GM18517 (cell line): ENCODE results near the gene TBC1D1.

Source experiments
- ATAC-seq: cut with Tn5 transposase; IDR thresholded peaks from one replicate; pipeline ENCODE4 v1.9.1; 2021; ENCODE audit warnings: mild to moderate bottlenecking, moderate library complexity; ENCODE audit not compliant: unreplicated experiment

The TBC1D1 gene

DNA sequence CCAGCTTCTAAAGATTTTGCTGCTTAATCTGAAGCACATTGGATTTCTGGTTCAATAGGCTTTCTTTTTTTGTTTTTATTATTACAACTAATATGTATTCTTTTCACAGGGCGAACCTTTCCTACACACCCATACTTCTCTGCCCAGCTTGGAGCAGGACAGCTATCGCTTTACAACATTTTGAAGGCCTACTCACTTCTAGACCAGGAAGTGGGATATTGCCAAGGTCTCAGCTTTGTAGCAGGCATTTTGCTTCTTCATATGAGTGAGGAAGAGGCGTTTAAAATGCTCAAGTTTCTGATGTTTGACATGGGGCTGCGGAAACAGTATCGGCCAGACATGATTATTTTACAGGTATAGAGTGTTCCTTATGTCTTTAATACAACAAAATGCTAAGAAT lies 224.7 kb downstream of the TBC1D1 start:
- ATAC-seq = no peak

GRCh38 chr4:38117591-38117990 lies 226.7 kb downstream of the TBC1D1 start:
- no peak for ATAC-seq

- no peak for ATAC-seq
These were observed 228.9 kb downstream of the TBC1D1 start for GRCh38 chr4:38119668-38120385.

DNA sequence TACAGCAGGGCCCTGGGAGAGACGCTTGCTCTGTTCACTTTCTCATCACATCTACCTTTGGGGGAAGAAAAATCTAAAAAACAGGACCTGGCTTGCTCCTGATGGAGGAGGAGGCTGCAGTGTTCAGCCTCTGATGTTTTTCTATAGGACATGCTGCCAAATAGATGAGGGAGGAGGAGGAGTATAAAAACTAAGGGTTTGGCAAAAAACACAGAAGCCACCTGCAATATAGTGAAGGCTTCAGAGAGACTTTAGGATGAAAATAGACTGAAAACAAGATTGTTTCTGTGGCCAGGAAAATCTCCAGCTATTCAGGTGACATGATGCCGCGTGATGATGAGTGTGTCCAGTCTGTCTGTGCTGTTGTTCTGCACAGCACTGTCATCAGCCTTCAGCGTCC lies 229.9 kb downstream of the TBC1D1 start:
- ATAC-seq = no peak

DNA sequence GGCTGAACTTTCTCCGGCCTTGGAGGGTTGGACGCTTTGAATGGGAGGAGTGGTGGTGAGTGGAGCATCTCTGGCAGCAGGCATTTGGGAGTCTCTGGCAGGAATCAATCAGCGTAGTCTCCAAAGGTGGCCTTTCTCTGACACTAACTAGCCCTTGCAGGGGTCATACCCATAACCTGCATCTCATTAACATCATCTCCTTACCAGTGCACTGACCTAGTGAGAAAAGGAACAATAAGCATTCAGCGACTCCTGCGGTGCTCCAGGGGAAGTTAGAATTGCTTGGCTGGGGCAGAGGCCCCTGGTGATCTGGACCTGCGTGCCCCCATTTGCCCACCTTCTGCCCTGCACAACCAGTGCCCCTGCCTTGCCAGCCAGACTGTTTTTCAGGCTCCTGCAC lies 231.2 kb downstream of the TBC1D1 start:
- ATAC-seq = no peak

- no peak for ATAC-seq
These were observed 232.7 kb downstream of the TBC1D1 start for GRCh38 chr4:38123555-38123954.

DNA sequence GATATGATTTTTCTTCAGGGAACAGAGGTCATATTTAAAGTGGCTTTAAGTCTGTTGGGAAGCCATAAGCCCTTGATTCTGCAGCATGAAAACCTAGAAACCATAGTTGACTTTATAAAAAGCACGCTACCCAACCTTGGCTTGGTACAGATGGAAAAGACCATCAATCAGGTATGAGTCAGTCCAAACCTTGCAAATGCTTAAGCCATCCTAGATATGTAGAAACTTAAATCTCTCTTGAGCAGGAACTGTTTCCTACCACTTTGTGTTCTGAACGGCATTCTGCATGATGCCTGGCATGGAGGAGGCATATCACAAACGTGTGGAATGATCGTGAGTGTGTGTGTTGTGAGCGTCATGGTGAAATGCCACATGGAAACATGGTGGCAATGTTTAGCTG lies 234.1 kb downstream of the TBC1D1 start:
- ATAC-seq = no peak

DNA sequence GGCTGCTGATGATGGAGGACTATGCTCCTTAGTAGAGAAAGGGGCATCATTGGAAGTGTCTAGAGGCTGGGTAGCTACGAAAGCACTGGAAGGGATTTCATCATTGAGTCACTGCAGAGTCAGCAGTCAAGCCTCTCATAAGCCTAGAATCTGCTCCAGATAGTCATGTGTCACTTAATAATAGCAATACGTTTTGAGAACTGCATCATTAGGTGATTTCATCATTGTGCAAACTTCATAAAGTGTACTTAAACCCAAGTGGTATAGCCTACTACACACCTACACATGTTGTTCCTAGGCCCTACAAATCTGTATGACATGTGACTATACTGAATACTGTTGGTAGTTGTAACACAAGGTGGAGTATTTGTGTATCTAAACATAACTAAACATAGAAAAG lies 234.9 kb downstream of the TBC1D1 start:
- ATAC-seq = no peak

DNA sequence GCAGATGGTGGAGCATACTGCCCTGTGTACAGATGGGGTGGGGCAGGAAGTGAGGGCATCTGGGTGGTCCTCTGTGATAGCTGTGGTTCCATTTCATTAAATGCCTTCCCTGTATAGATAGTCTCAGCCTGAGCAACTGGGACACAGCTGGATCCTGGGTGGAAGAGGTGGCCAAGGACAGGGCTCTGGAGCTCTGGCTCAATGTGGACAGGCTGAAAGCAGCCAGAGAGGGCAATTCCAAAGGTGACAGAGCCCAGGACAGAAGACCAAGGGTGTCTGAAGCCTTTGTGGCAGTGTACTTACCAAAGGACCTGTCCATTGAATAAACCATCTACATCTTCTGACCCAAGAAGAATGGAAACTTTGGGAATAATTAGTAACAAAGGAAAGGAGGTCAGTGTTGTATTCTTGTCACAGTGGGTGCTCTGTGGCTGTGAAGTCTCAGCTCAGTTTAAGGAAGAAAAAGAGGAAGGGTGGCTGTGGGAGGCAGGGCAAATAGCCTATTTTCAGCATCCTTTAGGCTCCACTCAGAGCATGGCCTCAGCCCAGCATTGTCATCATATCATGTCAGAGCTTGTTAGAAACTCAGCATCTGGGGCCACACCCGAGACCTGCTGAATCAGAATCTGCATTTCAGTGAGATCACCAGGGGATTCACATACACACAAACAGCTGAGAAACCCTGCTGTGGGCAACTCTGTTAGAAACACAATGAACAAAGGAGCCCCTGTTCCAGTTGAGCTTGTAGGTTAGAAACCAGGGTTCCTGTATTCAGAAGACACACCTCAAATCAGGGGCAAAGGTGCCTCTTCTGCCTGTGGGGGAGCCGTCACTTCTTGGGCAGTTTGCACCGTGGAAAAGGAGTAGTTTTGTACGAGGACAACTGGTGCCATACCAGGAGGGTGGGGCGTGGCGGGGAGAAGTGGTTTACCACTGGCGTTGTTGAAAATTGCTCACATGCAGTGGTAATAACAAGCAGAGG lies 237.9 kb downstream of the TBC1D1 start:
- ATAC-seq = peak; percentile 35

DNA sequence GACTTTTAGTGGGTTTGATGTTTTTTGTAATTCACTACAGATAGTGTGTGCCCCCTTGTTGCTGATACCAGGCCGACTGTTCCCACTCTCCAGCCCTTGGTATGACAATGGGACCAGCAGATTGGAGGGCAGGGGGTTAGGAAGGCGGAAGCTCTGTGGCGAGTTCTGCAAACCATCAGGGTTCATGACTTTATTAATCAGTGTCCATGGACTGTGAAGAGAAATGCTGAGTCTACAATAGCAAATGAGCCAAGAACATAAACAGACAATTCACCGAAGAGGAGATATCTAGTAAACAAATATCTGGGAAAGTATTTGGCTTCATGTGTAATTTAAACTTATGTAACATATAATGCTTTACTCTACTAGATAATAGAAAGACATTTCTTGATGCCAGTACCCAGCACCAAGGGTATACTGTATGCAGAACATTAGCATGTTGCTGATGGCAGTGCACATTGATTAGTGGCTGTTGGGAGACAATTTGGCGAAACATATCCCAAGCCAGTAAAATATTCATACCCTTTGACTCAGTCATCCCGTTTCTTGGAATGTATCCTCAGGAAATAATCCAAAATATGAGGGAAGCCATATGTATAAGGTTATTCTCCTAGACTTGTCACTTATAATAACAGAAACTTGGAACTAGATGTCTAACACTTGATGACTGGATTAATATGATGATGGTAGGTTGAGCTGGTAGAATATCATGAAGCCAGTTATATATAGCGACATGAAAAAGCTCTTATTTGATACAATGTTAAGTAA lies 238.8 kb downstream of the TBC1D1 start:
- no peak for ATAC-seq

DNA sequence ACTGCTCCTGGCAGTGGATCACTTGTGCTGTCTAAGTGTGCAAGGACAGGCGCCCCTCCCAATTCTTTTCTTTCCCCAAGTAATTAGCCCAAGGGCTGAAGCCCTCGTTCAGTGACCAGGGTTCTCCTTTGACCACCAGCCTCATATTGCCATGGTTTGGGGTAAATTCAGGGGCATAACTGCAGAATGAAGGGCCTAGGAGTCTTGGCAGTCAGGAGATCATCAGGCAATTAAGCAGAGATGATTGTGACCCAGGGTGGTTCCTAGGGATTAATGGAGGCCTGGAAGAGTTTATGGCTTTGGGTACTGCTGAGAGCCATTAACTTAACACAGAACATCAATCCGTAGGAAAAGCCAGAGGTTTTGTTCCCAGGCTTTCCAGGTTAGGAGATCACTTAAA lies 240.0 kb downstream of the TBC1D1 start:
- ATAC-seq = no peak

- ATAC-seq = peak; percentile 29
These were observed 240.6 kb downstream of the TBC1D1 start for GRCh38 chr4:38131371-38132091.

- peak; percentile 83 for ATAC-seq
These were observed 241.3 kb downstream of the TBC1D1 start for GRCh38 chr4:38132107-38132673.

DNA sequence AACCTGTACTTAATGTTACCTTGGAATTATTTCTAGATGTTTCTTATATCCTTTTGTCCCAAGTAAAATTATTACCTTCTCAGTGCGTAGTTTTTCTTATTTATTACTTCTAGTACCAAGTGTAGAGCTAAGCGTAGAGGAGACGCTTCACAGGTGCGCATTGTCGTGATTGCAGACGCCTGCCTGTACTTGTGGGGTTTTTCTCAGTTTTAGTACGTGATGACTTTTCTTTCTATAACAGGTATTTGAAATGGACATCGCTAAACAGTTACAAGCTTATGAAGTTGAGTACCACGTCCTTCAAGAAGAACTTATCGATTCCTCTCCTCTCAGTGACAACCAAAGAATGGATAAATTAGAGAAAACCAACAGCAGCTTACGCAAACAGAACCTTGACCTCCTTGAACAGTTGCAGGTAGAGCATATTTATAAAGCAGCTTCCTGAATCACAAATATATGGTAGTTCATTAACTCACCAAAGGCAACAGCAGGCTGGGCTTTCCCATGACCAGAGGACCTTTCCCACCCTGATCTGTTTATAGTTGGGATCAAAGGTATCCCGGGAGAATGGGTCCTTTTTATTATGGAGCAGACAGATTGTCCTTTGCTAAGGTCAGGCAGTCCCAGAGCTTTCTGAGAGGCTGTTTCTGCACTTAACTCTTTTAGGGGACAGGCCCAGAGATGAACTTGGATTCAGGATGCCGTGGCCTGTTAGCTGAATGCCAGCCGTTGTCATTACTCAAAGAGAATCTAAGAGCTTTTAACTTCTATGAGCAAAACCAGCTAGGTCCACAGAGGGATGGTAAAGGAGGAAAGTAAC lies 242.2 kb downstream of the TBC1D1 start:
- no peak for ATAC-seq

GRCh38 chr4:38133711-38134480 lies 243.0 kb downstream of the TBC1D1 start:
- ATAC-seq = no peak

- ATAC-seq = no peak
These were observed 244.3 kb downstream of the TBC1D1 start for GRCh38 chr4:38135201-38135600.

GRCh38 chr4:38136604-38137003 lies 245.7 kb downstream of the TBC1D1 start:
- no peak for ATAC-seq

DNA sequence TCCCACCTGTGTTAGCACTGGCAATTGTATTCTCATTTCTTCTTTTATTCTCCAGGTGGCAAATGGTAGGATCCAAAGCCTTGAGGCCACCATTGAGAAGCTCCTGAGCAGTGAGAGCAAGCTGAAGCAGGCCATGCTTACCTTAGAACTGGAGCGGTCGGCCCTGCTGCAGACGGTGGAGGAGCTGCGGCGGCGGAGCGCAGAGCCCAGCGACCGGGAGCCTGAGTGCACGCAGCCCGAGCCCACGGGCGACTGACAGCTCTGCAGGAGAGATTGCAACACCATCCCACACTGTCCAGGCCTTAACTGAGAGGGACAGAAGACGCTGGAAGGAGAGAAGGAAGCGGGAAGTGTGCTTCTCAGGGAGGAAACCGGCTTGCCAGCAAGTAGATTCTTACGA lies 246.2 kb downstream of the TBC1D1 start:
- no peak for ATAC-seq

- ATAC-seq = no peak
These were observed 247.5 kb downstream of the TBC1D1 start for GRCh38 chr4:38138363-38138762.
